Naive thymus-derived CD4-positive, alpha-beta T cell (primary cell): ENCODE measurements around the gene CLIC5. TPM values are rescaled to one million over a fixed set of nuclear protein-coding genes. Genes with fewer than 3 reads are reported as not detected.
A peak's percentile ranks its signal among the peaks of the same experiment; 100 is the strongest.

Experiments
- ATAC-seq: fragments of 150-1000 bp; cut with Tn5 transposase; 2 replicates; pipeline ENCODE4 v1.10.0; 2021; ENCODE audit warnings: mild to moderate bottlenecking, moderate library complexity
- CTCF ChIA-PET: fragments of 350-600 bp; sonication (Branson Sonifier 250); formaldehyde crosslinking; loops from one replicate; lab custom pipeline; 2021; ENCODE audit warnings: antibody characterized with exemption; lab: Charles Lee
- POLR2A ChIA-PET: fragments of 350-600 bp; sonication (Branson Sonifier 250); formaldehyde crosslinking; loops from one replicate; lab custom pipeline; 2021; ENCODE audit warnings: antibody characterized with exemption, inconsistent platforms; lab: Charles Lee
- DNase-seq, 9 donors: peaks; one replicate each; pipeline versions ENCODE4 v3.0.0 to v3.0.0-alpha.2; 2020 to 2022; ENCODE audit warnings: mixed read lengths in 1 of 9
- H3K27ac ChIP-seq: one replicate; pipeline ENCODE4 v1.7.0; 2013; ENCODE audit warnings: mild to moderate bottlenecking, low read depth, low read length, moderate library complexity
- H3K27me3 ChIP-seq, 2 donors: one replicate each; pipeline ENCODE4 v1.7.0; 2013; ENCODE audit warnings: low read length in 2 of 2, mild to moderate bottlenecking in 2 of 2, moderate library complexity in 2 of 2; ENCODE audit not compliant: control insufficient read depth in 2 of 2, insufficient read depth in 2 of 2
- H3K36me3 ChIP-seq, 3 experiments: 1 replicate in 2 of 3; 2 replicates in 1 of 3; pipeline ENCODE4 v1.7.0; 2013; ENCODE audit warnings: low read length in 3 of 3, mild to moderate bottlenecking in 3 of 3, moderate library complexity in 1 of 3; ENCODE audit not compliant: insufficient read depth in 3 of 3, control insufficient read depth in 2 of 3
- H3K4me1 ChIP-seq, 2 donors: one replicate each; pipeline ENCODE4 v1.7.0; 2013; ENCODE audit warnings: low read length in 2 of 2, mild to moderate bottlenecking in 2 of 2, moderate library complexity in 1 of 2; ENCODE audit not compliant: control insufficient read depth in 2 of 2, insufficient read depth in 2 of 2
- H3K4me3 ChIP-seq: 2 replicates; pipeline ENCODE4 v1.7.0; 2013; ENCODE audit warnings: mild to moderate bottlenecking, low read length
- H3K9me3 ChIP-seq, 3 experiments: 1 replicate in 2 of 3; 2 replicates in 1 of 3; pipeline ENCODE4 v1.7.0; 2013; ENCODE audit warnings: low read length in 3 of 3; ENCODE audit not compliant: control insufficient read depth in 2 of 3
- H3K27ac Mint-ChIP-seq, 9 donors: one replicate each; pipeline ENCODE4 v1.8.0; 2020 to 2022; ENCODE audit warnings: mixed read lengths in 9 of 9, mild to moderate bottlenecking in 8 of 9, moderate library complexity in 5 of 9, inconsistent platforms in 2 of 9
- H3K27me3 Mint-ChIP-seq, 5 donors: one replicate each; pipeline ENCODE4 v1.8.0; 2021 to 2022; ENCODE audit warnings: mixed read lengths in 5 of 5, mild to moderate bottlenecking in 1 of 5
- H3K36me3 Mint-ChIP-seq, 5 donors: one replicate each; pipeline ENCODE4 v1.8.0; 2020 to 2022; ENCODE audit warnings: mixed read lengths in 5 of 5, mild to moderate bottlenecking in 3 of 5, inconsistent platforms in 1 of 5
- H3K4me1 Mint-ChIP-seq, 7 donors: one replicate each; pipeline ENCODE4 v1.8.0; 2020 to 2022; ENCODE audit warnings: mixed read lengths in 7 of 7, mild to moderate bottlenecking in 3 of 7, inconsistent platforms in 1 of 7
- H3K4me3 Mint-ChIP-seq, 10 donors: one replicate each; pipeline ENCODE4 v1.8.0; 2020 to 2022; ENCODE audit warnings: mild to moderate bottlenecking in 10 of 10, mixed read lengths in 10 of 10, moderate library complexity in 6 of 10, inconsistent platforms in 2 of 10
- H3K9me3 Mint-ChIP-seq, 11 donors: one replicate each; pipeline ENCODE4 v1.8.0; 2020 to 2022; ENCODE audit warnings: mixed read lengths in 11 of 11, mild to moderate bottlenecking in 4 of 11, inconsistent platforms in 1 of 11, moderate library complexity in 1 of 11
- intact Hi-C, 2 donors: fragments of 100-400 bp; cut with micrococcal nuclease; formaldehyde crosslinking; loops; one replicate each; pipeline ENCODE4 v1.15.1; 2023
- polyA plus RNA-seq, 2 donors: library from polyadenylated mRNA; unstranded; fragments of 300-500 nt; fragmentation: Illumina TruSeq; gene quantifications; one replicate each; pipeline ENCODE4 v1.2.3, GENCODE V29; 2021
- total RNA-seq, 6 experiments: library from RNA in 5 of 6; stranded (reverse) in 5 of 6; gene quantifications; 1 replicate in 5 of 6; 2 replicates in 1 of 6; pipeline ENCODE4 v1.2.3 and lab custom pipeline; 2021 to 2026

Gene CLIC5
- total and polyA plus RNA-seq, 7 experiments from 2014 or later, result 0.41 to 4.1 (median 2.6) TPM

DNA sequence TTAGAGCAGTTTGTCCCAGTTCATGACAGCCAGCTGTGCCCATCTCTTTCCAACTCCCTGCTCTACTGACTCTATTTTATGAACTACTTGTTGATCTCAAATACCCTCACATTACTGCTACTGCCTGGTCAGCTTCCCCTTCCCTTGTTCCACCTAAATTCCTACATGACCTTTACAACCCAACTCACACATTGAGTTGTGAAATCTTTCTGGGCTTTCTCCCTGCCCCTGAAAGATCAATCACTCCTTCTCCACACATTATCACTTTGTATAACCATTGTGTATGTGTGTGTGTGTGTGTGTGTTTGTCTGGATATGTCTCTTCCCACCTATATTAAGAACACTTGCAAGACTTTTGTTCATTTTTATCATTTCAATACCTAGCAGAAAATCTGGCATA, 42.1 kb upstream of the CLIC5 start:
- no peaks in the 10 kb centered on the region for H3K36me3 Mint-ChIP-seq
- H3K4me1 ChIP-seq, result peaks cover 0 to 5% of the 10 kb centered on the region in 2 donors
- H3K4me1 Mint-ChIP-seq, result peaks cover 0 to 15% (median 0%) of the 10 kb centered on the region in 7 donors
- POLR2A ChIA-PET, result no interaction called here
- no peak overlapping the region for H3K27ac Mint-ChIP-seq
- ATAC-seq (no peak), DNase-seq (no peak)
- no peaks in the 10 kb centered on the region for H3K36me3 ChIP-seq
- H3K4me3 ChIP-seq, result no peak overlapping the region
- peaks cover 0 to 14% (median 0%) of the 10 kb centered on the region in 11 donors for H3K9me3 Mint-ChIP-seq
- peaks cover 0 to 16% (median 13%) of the 10 kb centered on the region in 5 donors for H3K27me3 Mint-ChIP-seq
- no peak overlapping the region for H3K4me3 Mint-ChIP-seq
- H3K27me3 ChIP-seq, result no peaks in the 10 kb centered on the region
- no peak overlapping the region for H3K27ac ChIP-seq
- H3K9me3 ChIP-seq, result no peaks in the 10 kb centered on the region
- intact Hi-C loops, result no loop called here
- CTCF ChIA-PET, result no interaction called here

DNA sequence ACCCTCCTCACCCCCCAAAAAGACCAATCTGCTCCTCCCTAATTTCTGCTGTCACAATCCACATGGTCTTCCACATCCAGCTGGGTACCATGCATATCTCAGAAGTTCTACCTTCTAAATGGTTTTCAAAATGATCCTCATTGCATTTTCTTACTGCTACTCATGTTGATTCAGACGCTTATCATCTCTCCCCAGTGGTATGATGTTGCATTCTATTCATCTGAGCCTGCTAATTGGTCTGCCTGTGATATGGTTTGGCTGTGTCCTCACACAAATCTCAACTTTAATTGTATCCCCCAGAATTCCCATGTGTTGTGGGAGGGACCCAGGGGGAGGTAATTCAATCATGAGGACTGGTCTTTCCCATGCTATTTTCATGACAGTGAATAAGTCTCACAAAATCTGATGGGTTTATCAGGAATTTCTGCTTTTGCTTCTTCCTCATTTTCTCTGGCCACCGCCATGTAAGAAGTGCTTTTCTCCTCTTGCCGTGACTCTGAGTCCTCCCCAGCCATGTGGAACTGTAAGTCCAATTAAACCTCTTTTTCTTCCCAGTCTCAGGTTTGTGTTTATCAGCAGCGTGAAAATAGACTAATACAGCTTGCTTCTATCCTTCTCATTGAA, 41.4 kb upstream of the CLIC5 start:
- intact Hi-C loops, result no loop called here
- H3K4me1 Mint-ChIP-seq, result peaks cover 0 to 18% (median 0%) of the 10 kb centered on the region in 7 donors
- Histone ChIP-seq H3K4me1 (no peaks in the 10 kb centered on the region), H3K9me3 (no peaks in the 10 kb centered on the region), H3K4me3 (no peak overlapping the region), H3K27ac (no peak overlapping the region), H3K27me3 (no peaks in the 10 kb centered on the region), H3K36me3 (no peaks in the 10 kb centered on the region)
- no peaks in the 10 kb centered on the region for H3K36me3 Mint-ChIP-seq
- ATAC-seq (no peak), DNase-seq (no peak)
- no peak overlapping the region for H3K27ac Mint-ChIP-seq
- peaks cover 0 to 14% (median 0%) of the 10 kb centered on the region in 11 donors for H3K9me3 Mint-ChIP-seq
- ChIA-PET POLR2A (no interaction called here), CTCF (interaction anchor here (0.8 kb wide), 1 partner anchor 122 kb away, joined by 3 read pairs; no protein-coding TSS in a partner anchor)
- H3K4me3 Mint-ChIP-seq, result no peak overlapping the region
- H3K27me3 Mint-ChIP-seq, result peaks cover 0 to 16% (median 11%) of the 10 kb centered on the region in 5 donors

DNA sequence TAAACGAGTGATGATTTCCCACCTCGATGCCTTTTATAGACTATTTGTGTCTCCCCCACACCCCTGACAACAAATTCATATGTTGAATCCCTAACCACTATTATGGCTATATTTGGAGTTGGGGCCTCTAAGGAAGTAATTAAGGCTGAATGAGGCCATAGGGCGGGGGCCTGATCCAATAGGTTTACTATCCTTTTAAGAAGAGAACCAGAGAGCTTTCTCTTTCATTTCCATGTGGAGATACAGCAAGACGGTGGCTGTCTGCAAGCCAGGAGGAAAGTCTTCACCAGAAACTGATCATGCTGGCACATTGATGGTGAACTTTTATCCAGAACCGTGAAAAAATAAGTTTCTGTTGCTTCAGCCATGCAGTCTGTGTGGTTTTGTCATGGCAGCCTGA, 38.9 kb upstream of the CLIC5 start:
- Mint-ChIP-seq H3K27me3 (peaks cover 0 to 25% (median 8%) of the 10 kb centered on the region in 5 donors), H3K4me3 (no peak overlapping the region), H3K36me3 (peaks cover 0 to 4% (median 0%) of the 10 kb centered on the region in 5 donors), H3K4me1 (peaks cover 0 to 18% (median 0%) of the 10 kb centered on the region in 7 donors), H3K9me3 (peaks cover 0 to 16% (median 0%) of the 10 kb centered on the region in 11 donors), H3K27ac (no peak overlapping the region)
- Histone ChIP-seq H3K27ac (no peak overlapping the region), H3K4me1 (no peaks in the 10 kb centered on the region), H3K36me3 (no peaks in the 10 kb centered on the region), H3K4me3 (no peak overlapping the region), H3K9me3 (no peaks in the 10 kb centered on the region), H3K27me3 (peaks cover 0 to under 1% of the 10 kb centered on the region in 2 donors)
- ChIA-PET POLR2A (no interaction called here), CTCF (interaction anchor here (0.6 kb wide), 1 partner anchor 350 kb away, joined by 3 read pairs; no protein-coding TSS in a partner anchor)
- ATAC-seq (no peak), DNase-seq (no peak)
- intact Hi-C loops, result no loop called here

DNA sequence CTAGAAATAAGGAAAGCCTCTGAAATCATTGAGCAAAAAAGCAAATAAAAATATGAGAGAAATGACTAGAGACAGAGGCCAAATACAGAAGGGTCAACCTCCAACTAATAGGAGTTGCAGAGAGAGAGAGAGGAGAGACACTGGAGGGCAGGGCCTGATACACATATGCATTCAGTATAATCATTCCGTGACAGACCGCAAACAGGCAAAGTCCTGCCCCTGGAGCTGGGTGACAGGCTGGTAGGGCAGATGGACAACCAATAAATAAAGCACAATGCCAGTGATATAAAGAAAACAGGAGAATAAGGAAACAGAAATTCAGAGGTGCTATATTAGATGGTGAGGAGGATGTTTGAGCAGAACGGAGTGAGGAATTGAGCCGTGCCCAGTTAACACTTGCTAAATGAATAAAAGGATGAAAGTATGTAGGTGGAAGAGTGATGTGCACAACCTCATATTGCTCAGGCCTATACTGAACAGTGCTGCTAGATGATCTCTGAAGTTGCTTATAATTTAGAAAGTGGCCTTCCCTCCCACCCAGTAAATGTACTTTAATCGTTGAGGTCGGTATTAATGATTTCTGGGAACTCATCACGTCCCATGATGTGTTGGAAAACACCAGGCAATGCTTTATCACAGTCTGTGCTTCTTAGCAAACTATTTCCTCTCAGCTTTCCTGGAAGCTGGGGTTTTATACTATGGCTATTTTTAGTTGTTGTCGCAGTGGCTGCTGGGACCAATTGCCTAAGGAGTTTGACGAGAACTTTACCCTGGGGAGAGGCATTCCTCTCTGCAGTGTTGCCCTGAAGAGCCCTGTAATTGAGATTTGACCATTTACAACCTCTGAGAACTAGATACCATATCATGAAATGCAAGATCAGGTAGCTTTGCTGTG, 37.6 kb upstream of the CLIC5 start:
- Histone ChIP-seq H3K27me3 (peaks cover 0 to 2% of the 10 kb centered on the region in 2 donors), H3K36me3 (no peaks in the 10 kb centered on the region), H3K9me3 (no peaks in the 10 kb centered on the region), H3K27ac (no peak overlapping the region), H3K4me1 (no peaks in the 10 kb centered on the region), H3K4me3 (no peak overlapping the region)
- ChIA-PET POLR2A (no interaction called here), CTCF (no interaction called here)
- Mint-ChIP-seq H3K36me3 (peaks cover 0 to 4% (median 0%) of the 10 kb centered on the region in 5 donors), H3K4me1 (peaks cover 0 to 18% (median 0%) of the 10 kb centered on the region in 7 donors), H3K27me3 (peaks cover 0 to 25% (median 7%) of the 10 kb centered on the region in 5 donors), H3K4me3 (no peak overlapping the region), H3K27ac (peak overlapping the region in 2 of 9 donors; percentile 3 to 31), H3K9me3 (peaks cover 0 to 16% (median 0%) of the 10 kb centered on the region in 11 donors)
- no peak for ATAC-seq
- DNase-seq, result no peak
- intact Hi-C loops, result no loop called here

DNA sequence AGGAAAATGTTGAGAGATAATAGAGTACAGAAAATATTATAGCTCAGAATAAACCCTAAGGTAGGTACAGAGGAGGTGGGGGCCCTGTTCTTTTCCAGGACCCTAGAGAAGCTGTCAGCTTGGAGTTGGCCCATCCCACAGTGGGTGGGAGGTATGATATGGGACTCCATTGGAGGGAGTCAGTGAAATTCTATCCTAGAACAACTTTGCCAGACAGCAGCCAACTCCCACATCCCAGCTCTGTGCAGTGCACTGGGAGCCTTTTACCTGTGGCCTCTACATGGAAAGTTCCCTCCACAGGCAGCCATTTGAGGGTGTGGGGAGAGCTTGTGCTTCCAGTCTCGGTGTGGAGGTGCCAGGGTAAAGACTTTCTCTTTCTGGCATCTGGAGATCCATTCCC, 36.8 kb upstream of the CLIC5 start:
- H3K4me1 Mint-ChIP-seq, result peaks cover 0 to 18% (median 0%) of the 10 kb centered on the region in 7 donors
- CTCF ChIA-PET, result no interaction called here
- no peak for DNase-seq
- Histone ChIP-seq H3K27ac (no peak overlapping the region), H3K4me3 (no peak overlapping the region), H3K36me3 (no peaks in the 10 kb centered on the region), H3K4me1 (no peaks in the 10 kb centered on the region), H3K27me3 (peaks cover 0 to 2% of the 10 kb centered on the region in 2 donors), H3K9me3 (no peaks in the 10 kb centered on the region)
- H3K9me3 Mint-ChIP-seq, result peaks cover 0 to 12% (median 0%) of the 10 kb centered on the region in 11 donors
- peaks cover 0 to 18% (median 4%) of the 10 kb centered on the region in 5 donors for H3K27me3 Mint-ChIP-seq
- POLR2A ChIA-PET, result interaction anchor here (0.6 kb wide), 1 partner anchor 565 kb away, joined by 3 read pairs; no protein-coding TSS in a partner anchor
- no peak overlapping the region for H3K4me3 Mint-ChIP-seq
- H3K36me3 Mint-ChIP-seq, result peaks cover 0 to 4% (median 0%) of the 10 kb centered on the region in 5 donors
- no peak for ATAC-seq
- intact Hi-C loops, result no loop called here
- no peak overlapping the region for H3K27ac Mint-ChIP-seq

DNA sequence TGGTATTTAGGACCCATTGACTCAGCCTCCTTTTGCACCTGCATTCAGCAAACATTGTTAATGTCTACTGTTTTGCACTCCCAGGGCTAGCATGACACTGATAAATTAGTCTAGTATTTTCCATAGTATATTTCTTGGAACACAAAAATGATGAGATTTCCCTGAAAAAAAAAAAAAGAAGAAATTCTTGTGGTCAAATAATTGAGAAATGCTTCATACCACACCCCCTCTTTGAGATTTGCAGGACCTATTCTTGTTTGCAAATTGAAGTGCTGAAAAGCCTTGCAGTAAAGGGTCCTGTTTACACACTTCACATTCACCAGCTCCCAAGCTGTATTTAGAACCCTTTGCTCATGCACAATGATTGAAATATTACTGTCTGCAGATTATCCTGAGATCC, 36.3 kb upstream of the CLIC5 start:
- Mint-ChIP-seq H3K4me1 (peaks cover 0 to 18% (median 0%) of the 10 kb centered on the region in 7 donors), H3K9me3 (peaks cover 0 to 10% (median 0%) of the 10 kb centered on the region in 11 donors), H3K27me3 (peaks cover 0 to 12% (median 4%) of the 10 kb centered on the region in 5 donors), H3K4me3 (no peak overlapping the region), H3K27ac (no peak overlapping the region), H3K36me3 (peaks cover 0 to 4% (median 0%) of the 10 kb centered on the region in 5 donors)
- POLR2A ChIA-PET, result interaction anchor here (0.6 kb wide), 1 partner anchor 565 kb away, joined by 3 read pairs; no protein-coding TSS in a partner anchor
- CTCF ChIA-PET, result no interaction called here
- no peak for ATAC-seq
- Histone ChIP-seq H3K36me3 (no peaks in the 10 kb centered on the region), H3K4me3 (no peak overlapping the region), H3K4me1 (no peaks in the 10 kb centered on the region), H3K27me3 (peaks cover 0 to 2% of the 10 kb centered on the region in 2 donors), H3K9me3 (no peaks in the 10 kb centered on the region), H3K27ac (no peak overlapping the region)
- intact Hi-C loops, result no loop called here
- no peak for DNase-seq
